ENCODE results near the gene MARK2. TPM values are rescaled to one million over a fixed set of nuclear protein-coding genes. Genes with fewer than 3 reads are reported as not detected.

The MARK2 gene
- total RNA-seq, 2 donors from 2014 or later: 39.7 to 39.8 TPM

DNA sequence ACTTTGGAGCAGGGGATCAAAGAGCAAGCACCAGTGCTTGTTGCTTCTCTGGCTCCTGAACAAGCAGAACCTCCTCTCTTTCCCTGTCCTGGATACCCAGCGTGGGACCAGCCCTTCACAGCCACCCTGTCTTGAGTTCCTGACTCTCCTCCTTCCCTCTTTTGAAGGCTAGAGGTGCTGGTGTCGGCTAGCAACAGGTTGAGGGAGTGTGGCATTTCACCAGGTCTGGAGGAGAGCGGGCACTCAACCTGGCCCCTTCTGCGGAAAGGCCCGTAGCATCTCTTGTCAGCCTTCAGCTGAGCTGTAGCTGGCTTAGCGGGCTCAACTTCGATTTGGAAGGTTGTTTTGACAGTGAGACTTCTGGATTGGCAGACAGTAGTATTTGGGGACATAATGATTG lies 51.5 kb downstream of the MARK2 start:
- H3K4me3 ChIP-seq (ENCODE audit: low read length): no peak overlapping the region
- no peak overlapping the region for H3K9ac ChIP-seq (ENCODE audit: extremely low read depth, low read length, poor library complexity, severe bottlenecking)
- peaks cover 24% of the 10 kb centered on the region for H3K4me1 Mint-ChIP-seq
- peaks cover 22% of the 10 kb centered on the region for H3K36me3 ChIP-seq (ENCODE audit: control insufficient read depth, insufficient read depth, low read length)
- TF ChIP-seq, protein P1, sequence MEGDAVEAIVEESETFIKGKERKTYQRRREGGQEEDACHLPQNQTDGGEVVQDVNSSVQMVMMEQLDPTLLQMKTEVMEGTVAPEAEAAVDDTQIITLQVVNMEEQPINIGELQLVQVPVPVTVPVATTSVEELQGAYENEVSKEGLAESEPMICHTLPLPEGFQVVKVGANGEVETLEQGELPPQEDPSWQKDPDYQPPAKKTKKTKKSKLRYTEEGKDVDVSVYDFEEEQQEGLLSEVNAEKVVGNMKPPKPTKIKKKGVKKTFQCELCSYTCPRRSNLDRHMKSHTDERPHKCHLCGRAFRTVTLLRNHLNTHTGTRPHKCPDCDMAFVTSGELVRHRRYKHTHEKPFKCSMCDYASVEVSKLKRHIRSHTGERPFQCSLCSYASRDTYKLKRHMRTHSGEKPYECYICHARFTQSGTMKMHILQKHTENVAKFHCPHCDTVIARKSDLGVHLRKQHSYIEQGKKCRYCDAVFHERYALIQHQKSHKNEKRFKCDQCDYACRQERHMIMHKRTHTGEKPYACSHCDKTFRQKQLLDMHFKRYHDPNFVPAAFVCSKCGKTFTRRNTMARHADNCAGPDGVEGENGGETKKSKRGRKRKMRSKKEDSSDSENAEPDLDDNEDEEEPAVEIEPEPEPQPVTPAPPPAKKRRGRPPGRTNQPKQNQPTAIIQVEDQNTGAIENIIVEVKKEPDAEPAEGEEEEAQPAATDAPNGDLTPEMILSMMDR (conservative IDR thresholded peaks at IDR 0.05): no peak
- H3K27ac Mint-ChIP-seq: no peak overlapping the region
- no peaks in the 10 kb centered on the region for H3K9me3 Mint-ChIP-seq
- no peak overlapping the region for H3K27ac ChIP-seq (ENCODE audit: low read depth, low read length)
- H3K27me3 ChIP-seq (ENCODE audit: control insufficient read depth, insufficient read depth, low read length, poor library complexity, severe bottlenecking): no peaks in the 10 kb centered on the region
- DNase-seq: no peak
- peaks cover 11% of the 10 kb centered on the region for H3K36me3 Mint-ChIP-seq (ENCODE audit: low read depth)
- H3K4me1 ChIP-seq (ENCODE audit: control insufficient read depth, insufficient read depth, low read length): peaks cover 23% of the 10 kb centered on the region
- H3K4me3 Mint-ChIP-seq: no peak overlapping the region
- no peaks in the 10 kb centered on the region for H3K27me3 Mint-ChIP-seq (ENCODE audit: insufficient read depth)
- WGBS, 2 experiments (ENCODE audit: insufficient coverage in 1 of 2, insufficient read length in 1 of 2): 79 to 86% methylated on average over 4 to 7 of the region's 7 CpGs
- H3K9me3 ChIP-seq (ENCODE audit: control insufficient read depth, low read length): peaks cover 4% of the 10 kb centered on the region

DNA sequence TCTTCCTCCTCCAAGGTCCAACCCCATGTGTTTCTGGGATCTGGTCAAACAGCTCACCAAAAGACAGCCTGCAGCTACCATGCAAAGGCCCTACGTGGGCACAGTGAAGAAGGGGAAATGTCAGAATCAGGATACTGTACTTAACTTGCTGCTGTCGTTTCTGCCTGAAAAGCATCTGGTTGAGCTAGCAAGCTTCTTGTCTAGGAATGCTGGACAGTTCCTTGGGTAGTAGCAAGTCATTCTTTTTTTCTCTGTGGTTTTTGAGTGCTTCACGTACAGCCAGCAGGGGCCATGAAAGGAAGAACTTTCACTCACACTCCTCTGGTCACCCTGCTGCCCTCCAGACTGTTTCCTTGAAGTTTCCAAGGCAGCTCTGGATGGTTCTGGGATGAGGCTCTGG lies 53.3 kb downstream of the MARK2 start:
- Histone ChIP-seq H3K36me3 (ENCODE audit: control insufficient read depth, insufficient read depth, low read length) (peaks cover 41% of the 10 kb centered on the region), H3K4me1 (ENCODE audit: control insufficient read depth, insufficient read depth, low read length) (peaks cover 15% of the 10 kb centered on the region), H3K4me3 (ENCODE audit: low read length) (no peak overlapping the region), H3K9ac (ENCODE audit: extremely low read depth, low read length, poor library complexity, severe bottlenecking) (no peak overlapping the region), H3K9me3 (ENCODE audit: control insufficient read depth, low read length) (peaks cover 4% of the 10 kb centered on the region), H3K27me3 (ENCODE audit: control insufficient read depth, insufficient read depth, low read length, poor library complexity, severe bottlenecking) (no peaks in the 10 kb centered on the region), H3K27ac (ENCODE audit: low read depth, low read length) (no peak overlapping the region)
- Mint-ChIP-seq H3K27ac (no peak overlapping the region), H3K36me3 (ENCODE audit: low read depth) (peaks cover 26% of the 10 kb centered on the region), H3K4me3 (no peak overlapping the region), H3K4me1 (peaks cover 17% of the 10 kb centered on the region), H3K27me3 (ENCODE audit: insufficient read depth) (no peaks in the 10 kb centered on the region), H3K9me3 (no peaks in the 10 kb centered on the region)
- no peak for DNase-seq
- WGBS, 2 experiments (ENCODE audit: insufficient coverage in 1 of 2, insufficient read length in 1 of 2): 81 to 89% methylated on average over 2 to 3 of the region's 3 CpGs
- TF ChIP-seq, protein P1 (conservative IDR thresholded peaks at IDR 0.05): no peak

DNA sequence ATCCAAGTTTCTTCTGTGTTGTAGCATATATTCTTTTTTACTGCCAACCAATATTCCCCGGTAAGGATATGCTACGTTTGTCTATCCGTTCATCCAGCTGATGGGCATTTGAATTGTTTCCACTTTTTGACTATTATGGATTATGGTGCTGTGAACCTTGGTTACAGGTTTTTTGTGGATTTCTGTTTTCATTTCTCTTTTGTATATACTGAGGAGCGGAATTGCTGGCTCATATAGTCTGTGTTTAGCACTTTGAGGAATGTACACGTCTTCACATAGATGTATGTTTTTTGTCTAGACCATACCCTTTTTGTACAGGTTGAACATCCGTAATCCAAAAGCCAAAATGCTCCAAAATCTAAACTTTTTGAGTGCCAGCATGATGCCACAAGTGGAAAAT lies 54.4 kb downstream of the MARK2 start:
- H3K4me3 ChIP-seq (ENCODE audit: low read length): no peak overlapping the region
- peaks cover 6% of the 10 kb centered on the region for H3K4me1 ChIP-seq (ENCODE audit: control insufficient read depth, insufficient read depth, low read length)
- H3K36me3 ChIP-seq (ENCODE audit: control insufficient read depth, insufficient read depth, low read length): peaks cover 52% of the 10 kb centered on the region
- H3K9ac ChIP-seq (ENCODE audit: extremely low read depth, low read length, poor library complexity, severe bottlenecking): no peak overlapping the region
- Mint-ChIP-seq H3K36me3 (ENCODE audit: low read depth) (peaks cover 33% of the 10 kb centered on the region), H3K4me1 (peaks cover 7% of the 10 kb centered on the region), H3K4me3 (no peak overlapping the region), H3K27ac (no peak overlapping the region), H3K27me3 (ENCODE audit: insufficient read depth) (no peaks in the 10 kb centered on the region), H3K9me3 (no peaks in the 10 kb centered on the region)
- H3K27ac ChIP-seq (ENCODE audit: low read depth, low read length): no peak overlapping the region
- TF ChIP-seq, protein P1 (conservative IDR thresholded peaks at IDR 0.05): no peak
- peaks cover 4% of the 10 kb centered on the region for H3K9me3 ChIP-seq (ENCODE audit: control insufficient read depth, low read length)
- no peaks in the 10 kb centered on the region for H3K27me3 ChIP-seq (ENCODE audit: control insufficient read depth, insufficient read depth, low read length, poor library complexity, severe bottlenecking)
- 96 to 98% methylated on average over 5 to 6 of the region's 6 CpGs for WGBS, 2 experiments (ENCODE audit: insufficient coverage in 1 of 2, insufficient read length in 1 of 2)
- DNase-seq: no peak

Measured in endodermal cell (in vitro differentiated cells).